Heart right ventricle (tissue), 16 donors: ENCODE measurements around the gene SPATA46. TPM values are rescaled to one million over a fixed set of nuclear protein-coding genes. Genes with fewer than 3 reads are reported as not detected.

Source experiments
- ATAC-seq, 8 donors: fragments of 200-7000 bp; cut with Tn5 transposase; one replicate each; pipeline ENCODE4 v1.9.1; 2020; ENCODE audit warnings: mild to moderate bottlenecking in 8 of 8, moderate library complexity in 8 of 8, moderate number of reproducible peaks in 1 of 8
- DNase-seq, 2 donors: peaks; one replicate each; pipeline ENCODE4 v3.0.0-alpha.2; 2020
- H3K27ac ChIP-seq, 10 donors: fragments of 200-600 bp; sonication (generic) in 2 of 10; one replicate each; pipeline versions ENCODE4 v1.5.0 to v1.8.0; 2020 to 2022; ENCODE audit warnings: mild to moderate bottlenecking in 3 of 10
- H3K27me3 ChIP-seq, 7 donors: fragments of 200-600 bp; one replicate each; pipeline ENCODE4 v1.8.0; 2021 to 2022; ENCODE audit warnings: mild to moderate bottlenecking in 2 of 7
- H3K36me3 ChIP-seq, 9 donors: fragments of 200-600 bp; sonication (generic) in 1 of 9; one replicate each; pipeline versions ENCODE4 v1.5.0 to v1.8.0; 2020 to 2022; ENCODE audit warnings: mild to moderate bottlenecking in 2 of 9
- H3K4me1 ChIP-seq, 9 donors: fragments of 200-600 bp; sonication (generic) in 1 of 9; one replicate each; pipeline versions ENCODE4 v1.5.0 to v1.8.0; 2020 to 2022; ENCODE audit warnings: mild to moderate bottlenecking in 4 of 9
- H3K4me3 ChIP-seq, 10 donors: fragments of 200-600 bp; sonication (generic) in 2 of 10; one replicate each; pipeline versions ENCODE4 v1.5.0 to v1.8.0; 2020 to 2022; ENCODE audit warnings: mild to moderate bottlenecking in 7 of 10, moderate library complexity in 2 of 10
- H3K9me3 ChIP-seq, 11 donors: fragments of 200-600 bp in 10 of 11; sonication (generic) in 2 of 11; one replicate each; pipeline versions ENCODE4 v1.5.0 to v1.8.0; 2013 to 2022; ENCODE audit warnings: mild to moderate bottlenecking in 2 of 11, control low read depth in 1 of 11, moderate library complexity in 1 of 11
- WGBS, 2 donors: extraction: QIAGEN DNeasy Blood & Tissue Kit; methylation state at CpG; one replicate each; pipeline ENCODE4 v1.1.7; 2013; ENCODE audit warnings: inconsistent platforms in 1 of 2; 5-methylcytosine and 5-hydroxymethylcytosine counted together
- intact Hi-C, 10 donors: fragments of 100-400 bp; cut with DNase I; formaldehyde crosslinking; loops; one replicate each; pipeline versions ENCODE4 v1.11.1 to v1.14.2; 2022
- microRNA-seq, 2 donors: library from miRNA; unstranded; fragments of <30 nt; microRNA quantifications; one replicate each; pipeline ENCODE4 v1.2.0, GENCODE V29; 2021
- polyA plus RNA-seq, 2 donors: library from polyadenylated mRNA; stranded (reverse); fragments of 200-250 nt; gene quantifications; one replicate each; pipeline ENCODE4 v1.2.3, GENCODE V29; 2013
- total RNA-seq, 10 donors: library from RNA; stranded (reverse); fragmentation: NEBNext Ultra II Directional in 3 of 10; extraction: Animal tissue kit (Norgen Biotek cat#: 25700) in 3 of 10; gene quantifications; one replicate each; pipeline versions ENCODE4 v1.2.1 to v1.2.4, GENCODE V29; 2021 to 2023
- TF ChIP-seq, protein P1 (sequence below), 9 donors: fragments of 200-600 bp; sonication (generic) in 2 of 9; IDR thresholded peaks; one replicate each; pipeline versions ENCODE4 v1.5.0 to v1.8.0; 2021 to 2022; ENCODE audit warnings: antibody characterized with exemption in 9 of 9, mild to moderate bottlenecking in 5 of 9, moderate library complexity in 1 of 9
- donor health status: Arrhythmogenic right ventricular cardiomyopathy.
- donor health status: ischemic (EF 13 %, LVEDD 7.1; RV severe dilation, severe dysfunction).
- donor health status: healthy with polysubstance abuse.
- donor health status: DM: no; HTN: yes; CAD: no.
- donor health status: DM: no; HTN: no; CAD: no.
- donor health status: ischemic (EF 25% LVEDD 6.9; RV normal size, moderate dysfunction).
- donor health status: ischemic (EF 25% LVEDD 5.7; RV mildly dilated, moderate dysfunction).
- donor health status: healthy.
- donor health status: DM: yes; HTN: yes; CAD: no.
- donor health status: Ischemic cardiomyopathy.
- donor health status: ischemic (EF 35%, LVEDD 5.7; RV mildly dilated, moderate dysfunction).
- donor health status: nonischemic (EF 11% LVEDD 7.7; RV severe dilation, severe dysfunction).
- donor health status: DM: yes; HTN: yes; CAD: no.
- donor health status: PGD.
- donor health status: ischemic (EF 29% LVEDD 5.4; RV normal size, mild dysfunction).
- donor health status: nonischemic (EF 23%, LVEDD 6.1; RV moderate dilation, normal function).

The SPATA46 gene
- total and polyA plus RNA-seq, 12 donors = not detected

DNA sequence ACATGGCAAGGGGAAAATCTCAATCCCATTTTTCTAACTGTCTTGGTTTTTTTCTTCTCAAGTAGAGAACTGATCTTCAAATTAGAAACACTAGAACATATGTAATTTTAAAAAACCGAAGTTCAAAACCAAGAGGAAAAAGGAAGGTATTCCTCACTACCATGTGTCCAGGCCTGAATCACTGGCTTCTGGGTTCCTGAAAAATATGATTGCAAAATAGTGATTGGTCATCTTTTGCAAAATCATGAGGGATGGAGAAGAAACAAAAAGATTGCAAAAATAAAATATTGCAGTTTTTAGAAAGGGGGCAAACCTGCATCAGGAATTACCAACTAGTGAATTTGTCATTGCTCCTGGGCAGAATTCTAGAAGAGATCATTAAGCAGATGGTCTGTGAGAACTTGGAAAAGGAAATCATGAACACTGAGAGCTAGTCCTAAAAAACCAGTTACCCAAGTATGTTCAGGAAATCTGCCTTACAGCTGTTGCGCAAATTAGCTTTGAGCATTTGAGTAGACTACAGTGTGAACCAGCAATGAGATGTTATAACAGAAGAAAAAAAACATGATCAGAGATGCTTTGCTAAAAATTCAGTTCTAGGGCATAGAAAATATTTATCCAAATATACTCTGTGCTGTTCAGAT lies 49.4 kb downstream of the SPATA46 start:
- Histone ChIP-seq H3K36me3 (no peaks in the 10 kb centered on the region), H3K27ac (peak overlapping the region in 1 of 10 donors; percentile 51), H3K4me3 (no peak overlapping the region), H3K27me3 (no peaks in the 10 kb centered on the region), H3K9me3 (no peaks in the 10 kb centered on the region), H3K4me1 (peaks cover 0 to 18% (median 0%) of the 10 kb centered on the region in 9 donors)
- ATAC-seq (no peak), DNase-seq (no peak)
- WGBS, 2 donors = 70 to 89% methylated on average over 2 of the region's 2 CpGs
- TF ChIP-seq, protein P1, sequence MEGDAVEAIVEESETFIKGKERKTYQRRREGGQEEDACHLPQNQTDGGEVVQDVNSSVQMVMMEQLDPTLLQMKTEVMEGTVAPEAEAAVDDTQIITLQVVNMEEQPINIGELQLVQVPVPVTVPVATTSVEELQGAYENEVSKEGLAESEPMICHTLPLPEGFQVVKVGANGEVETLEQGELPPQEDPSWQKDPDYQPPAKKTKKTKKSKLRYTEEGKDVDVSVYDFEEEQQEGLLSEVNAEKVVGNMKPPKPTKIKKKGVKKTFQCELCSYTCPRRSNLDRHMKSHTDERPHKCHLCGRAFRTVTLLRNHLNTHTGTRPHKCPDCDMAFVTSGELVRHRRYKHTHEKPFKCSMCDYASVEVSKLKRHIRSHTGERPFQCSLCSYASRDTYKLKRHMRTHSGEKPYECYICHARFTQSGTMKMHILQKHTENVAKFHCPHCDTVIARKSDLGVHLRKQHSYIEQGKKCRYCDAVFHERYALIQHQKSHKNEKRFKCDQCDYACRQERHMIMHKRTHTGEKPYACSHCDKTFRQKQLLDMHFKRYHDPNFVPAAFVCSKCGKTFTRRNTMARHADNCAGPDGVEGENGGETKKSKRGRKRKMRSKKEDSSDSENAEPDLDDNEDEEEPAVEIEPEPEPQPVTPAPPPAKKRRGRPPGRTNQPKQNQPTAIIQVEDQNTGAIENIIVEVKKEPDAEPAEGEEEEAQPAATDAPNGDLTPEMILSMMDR (IDR thresholded peaks at IDR 0.05) = no peak
- intact Hi-C loops = no loop called here

DNA sequence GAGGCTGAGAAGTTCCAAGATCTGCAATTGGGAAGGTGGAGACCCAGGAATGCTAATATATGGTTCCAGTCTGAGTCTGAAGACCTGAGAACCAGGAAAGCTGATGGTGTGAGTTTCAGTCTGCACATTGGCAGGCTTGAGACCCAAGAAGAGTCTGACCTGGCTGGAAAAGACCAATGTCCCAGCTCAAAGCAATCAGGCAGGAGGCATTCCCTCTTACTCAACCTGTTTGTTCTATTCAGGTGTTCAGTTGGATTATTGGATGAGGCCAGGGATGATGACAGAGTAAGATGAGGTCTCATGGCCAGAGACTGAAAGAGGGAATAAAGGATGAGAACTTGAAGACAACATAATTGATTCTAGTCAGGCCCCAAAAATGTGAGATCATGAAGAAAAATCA lies 50.1 kb downstream of the SPATA46 start:
- Histone ChIP-seq H3K27ac (peak overlapping the region in 1 of 10 donors; percentile 51), H3K4me3 (no peak overlapping the region), H3K9me3 (no peaks in the 10 kb centered on the region), H3K4me1 (peaks cover 0 to 18% (median 0%) of the 10 kb centered on the region in 9 donors), H3K36me3 (no peaks in the 10 kb centered on the region), H3K27me3 (no peaks in the 10 kb centered on the region)
- ATAC-seq (no peak), DNase-seq (no peak)
- intact Hi-C loops = no loop called here
- TF ChIP-seq, protein P1 (IDR thresholded peaks at IDR 0.05) = no peak

DNA sequence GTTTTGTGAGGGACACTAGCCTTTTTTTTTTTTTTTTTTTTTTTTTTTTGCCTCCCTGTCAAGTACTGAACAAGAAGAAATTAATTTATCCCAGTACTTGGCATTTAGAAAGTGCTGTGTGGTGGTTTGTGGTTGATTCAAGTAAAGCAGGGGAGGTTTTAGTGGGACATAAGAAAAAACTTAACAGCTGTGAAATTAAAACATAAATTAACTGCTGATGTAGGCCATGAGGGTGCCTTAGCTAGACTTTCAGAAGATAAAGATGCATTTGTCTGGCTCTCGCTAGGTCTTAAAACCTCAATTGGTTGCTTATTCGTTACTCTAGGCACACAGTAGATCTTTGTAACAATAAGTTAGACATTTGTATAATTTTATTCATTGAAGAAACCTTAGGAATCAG lies 52.3 kb downstream of the SPATA46 start:
- Histone ChIP-seq H3K4me3 (no peak overlapping the region), H3K27ac (no peak overlapping the region), H3K27me3 (no peaks in the 10 kb centered on the region), H3K36me3 (no peaks in the 10 kb centered on the region), H3K4me1 (peaks cover 0 to 18% (median 0%) of the 10 kb centered on the region in 9 donors), H3K9me3 (no peaks in the 10 kb centered on the region)
- WGBS, 2 donors = 82 to 87% methylated on average over 2 of the region's 2 CpGs
- ATAC-seq = no peak
- intact Hi-C loops = no loop called here
- TF ChIP-seq, protein P1 (IDR thresholded peaks at IDR 0.05) = no peak
- no peak for DNase-seq

Small RNAs within 50 kb of the gene (microRNA-seq; reads per million reads assigned to microRNA genes)
- 6.6 to 13.3 reads per million in 2 donors for gene MIR556

Other genes starting within 250 kb of the SPATA46 start
- 1 to 10 TPM; 2.0 to 6.7 (median 5.5) TPM for gene C1orf226, start 4.9 kb upstream of the SPATA46 start, total RNA-seq
- 1 to 10 TPM; 1.0 to 1.8 TPM for gene C1orf226, start 4.9 kb upstream of the SPATA46 start, polyA plus RNA-seq
- under 1 TPM in 4 of 10 donors, not detected in 6; 0.15 to 0.60 (median 0.17) TPM for gene SH2D1B, start 35.3 kb upstream of the SPATA46 start, total RNA-seq
- under 1 TPM in 1 of 2 donors, not detected in 1; 0.09 TPM for gene SH2D1B, start 35.3 kb upstream of the SPATA46 start, polyA plus RNA-seq
- gene UHMK1, start 121.0 kb upstream of the SPATA46 start, total RNA-seq = 10 to 100 TPM; 16.9 to 30.6 (median 21.0) TPM
- 1 to 10 TPM; 6.7 to 8.5 TPM for gene UHMK1, start 121.0 kb upstream of the SPATA46 start, polyA plus RNA-seq
- gene UAP1, start 184.9 kb upstream of the SPATA46 start, total RNA-seq = 10 to 100 TPM; 14.6 to 48.6 (median 19.0) TPM
- gene UAP1, start 184.9 kb upstream of the SPATA46 start, polyA plus RNA-seq = 10 to 100 TPM; 28.3 to 32.6 TPM